HG03558 (cell line): Measurements from ENCODE around the gene RBM5.

Source experiments
- ATAC-seq: cut with Tn5 transposase; IDR thresholded peaks from one replicate; pipeline ENCODE4 v1.9.1; 2021; ENCODE audit warnings: moderate number of reproducible peaks; ENCODE audit not compliant: unreplicated experiment; ENCODE audit errors: extremely low read depth

The RBM5 gene

GRCh38 chr3:50120364-50121071, 31.8 kb downstream of the RBM5 start:
- ATAC-seq, result no peak

- ATAC-seq, result no peak
These were observed 32.6 kb downstream of the RBM5 start for GRCh38 chr3:50121072-50122032.

- no peak for ATAC-seq
These were observed 33.4 kb downstream of the RBM5 start for GRCh38 chr3:50122071-50122470.

- ATAC-seq, result no peak
These were observed 34.1 kb downstream of the RBM5 start for GRCh38 chr3:50122661-50123391.

GRCh38 chr3:50123394-50124051, 34.8 kb downstream of the RBM5 start:
- no peak for ATAC-seq

GRCh38 chr3:50124052-50124799, 35.5 kb downstream of the RBM5 start:
- ATAC-seq, result no peak

GRCh38 chr3:50124800-50125178, 36.1 kb downstream of the RBM5 start:
- ATAC-seq, result no peak

GRCh38 chr3:50125541-50126286, 37.0 kb downstream of the RBM5 start:
- ATAC-seq, result no peak

- ATAC-seq, result no peak
These were observed 37.8 kb downstream of the RBM5 start for GRCh38 chr3:50126287-50127211.

GRCh38 chr3:50127251-50127691, 38.6 kb downstream of the RBM5 start:
- no peak for ATAC-seq

GRCh38 chr3:50128001-50128400, 39.3 kb downstream of the RBM5 start:
- ATAC-seq, result no peak

- no peak for ATAC-seq
These were observed 41.7 kb downstream of the RBM5 start for GRCh38 chr3:50130436-50130835.

- ATAC-seq, result no peak
These were observed 43.9 kb downstream of the RBM5 start for GRCh38 chr3:50132421-50133282.

GRCh38 chr3:50133283-50133615, 44.5 kb downstream of the RBM5 start:
- ATAC-seq, result no peak

GRCh38 chr3:50134367-50134766, 45.6 kb downstream of the RBM5 start:
- ATAC-seq, result no peak

- ATAC-seq, result no peak
These were observed 47.2 kb downstream of the RBM5 start for GRCh38 chr3:50135964-50136363.
